GM12891 (cell line): ENCODE results near the gene MYH9.

Experiments
- POLR2A ChIP-seq: IDR thresholded peaks from 2 replicates; pipeline ENCODE4 v1.6.1; 2011; ENCODE audit warnings: low read depth, low read length, control low read depth
- POLR2AphosphoS5 ChIP-seq: IDR thresholded peaks from 2 replicates; pipeline ENCODE4 v1.6.1; 2011; ENCODE audit warnings: low read depth, low read length, control low read depth
- POU2F2 ChIP-seq: IDR thresholded peaks from 2 replicates; pipeline ENCODE4 v1.6.1; 2011; ENCODE audit warnings: low read depth, mild to moderate bottlenecking, control low read depth, low read length, moderate library complexity

DNA sequence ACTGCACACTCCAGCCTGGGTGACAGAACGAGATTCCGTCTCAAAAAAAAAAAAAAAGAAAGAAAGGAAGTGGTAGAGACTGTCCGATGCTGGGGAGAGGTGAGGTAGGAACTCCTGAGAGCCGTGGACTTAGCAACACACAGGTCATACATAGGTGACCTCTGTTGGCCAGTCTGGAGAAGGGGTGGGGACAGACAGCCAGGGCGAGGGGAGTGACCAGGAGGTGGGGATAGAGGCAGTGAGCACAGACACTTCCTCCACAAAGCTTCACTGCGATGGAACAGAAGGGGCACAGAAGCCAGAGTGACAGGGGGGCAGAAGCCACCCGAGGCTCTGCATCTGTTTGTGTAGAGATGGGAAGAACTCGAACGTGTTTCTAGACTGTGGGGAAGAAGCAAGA lies 47.1 kb downstream of the MYH9 start:
- TF ChIP-seq POLR2A, result no peak
- no peak for TF ChIP-seq POLR2AphosphoS5
- TF ChIP-seq POU2F2, result no peak
